Measurements from ENCODE around the gene RPF1.

RPF1 gene, protein sequence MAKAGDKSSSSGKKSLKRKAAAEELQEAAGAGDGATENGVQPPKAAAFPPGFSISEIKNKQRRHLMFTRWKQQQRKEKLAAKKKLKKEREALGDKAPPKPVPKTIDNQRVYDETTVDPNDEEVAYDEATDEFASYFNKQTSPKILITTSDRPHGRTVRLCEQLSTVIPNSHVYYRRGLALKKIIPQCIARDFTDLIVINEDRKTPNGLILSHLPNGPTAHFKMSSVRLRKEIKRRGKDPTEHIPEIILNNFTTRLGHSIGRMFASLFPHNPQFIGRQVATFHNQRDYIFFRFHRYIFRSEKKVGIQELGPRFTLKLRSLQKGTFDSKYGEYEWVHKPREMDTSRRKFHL

DNA sequence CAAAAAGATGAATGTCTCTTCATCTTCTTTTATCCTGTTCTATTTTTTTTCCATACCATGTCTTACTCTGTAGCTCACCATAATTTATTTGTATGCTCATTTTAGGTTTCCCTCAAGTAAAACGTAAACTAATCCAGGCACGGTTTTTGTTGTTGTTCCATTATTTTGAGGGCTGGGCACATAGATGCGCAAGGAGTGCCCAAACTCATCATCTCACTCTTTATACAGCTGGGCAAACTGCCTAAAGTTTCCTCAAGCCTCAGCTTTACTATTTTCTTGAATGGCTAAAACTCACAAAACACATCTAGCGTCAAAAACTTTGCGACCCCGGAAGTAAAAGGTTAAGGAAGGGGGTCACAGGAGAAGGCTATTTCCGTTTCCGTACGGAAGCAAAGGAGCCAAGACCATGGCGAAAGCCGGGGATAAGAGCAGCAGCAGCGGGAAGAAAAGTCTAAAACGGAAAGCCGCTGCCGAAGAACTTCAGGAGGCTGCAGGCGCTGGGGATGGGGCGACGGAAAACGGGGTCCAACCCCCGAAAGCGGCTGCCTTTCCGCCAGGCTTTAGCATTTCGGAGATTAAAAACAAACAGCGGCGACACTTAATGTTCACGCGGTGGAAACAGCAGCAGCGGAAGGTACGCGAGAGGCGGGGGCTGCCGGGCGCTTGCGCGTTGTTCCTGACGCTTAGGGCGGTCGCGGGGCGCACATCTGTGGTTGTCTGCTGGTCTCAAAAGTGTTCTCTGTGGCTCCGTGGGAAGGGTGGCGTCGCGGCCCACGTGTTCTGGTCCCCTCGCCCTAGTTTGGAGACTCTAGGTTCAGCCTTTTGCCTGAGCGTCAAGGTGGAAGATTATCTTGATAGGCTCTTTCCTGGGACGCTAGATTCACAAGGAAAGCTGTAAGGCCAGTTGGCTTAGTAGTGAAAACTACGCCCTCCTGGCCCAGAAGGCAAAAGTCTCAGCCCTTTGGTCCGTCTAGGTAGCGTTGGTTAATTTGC lies at the start of gene RPF1:
Gene RPF1 (plus strand): TSS at position 391 of the 993 bp plus-strand sequence. CDS start 16 bp downstream, at position 407.
- DNase-seq (ENCODE audit: low spot score) = peak; percentile 57
- H3K36me3 ChIP-seq (ENCODE audit: low read depth) = peaks cover 32% of the 10 kb centered on the region
- peak within 1 kb of the TSS; percentile 60 for H3K27ac ChIP-seq (ENCODE audit: poor library complexity, severe bottlenecking)
- H3K27me3 ChIP-seq (ENCODE audit: insufficient read depth, poor library complexity, severe bottlenecking) = no peaks in the 10 kb centered on the region
- H3K4me3 ChIP-seq (ENCODE audit: severe bottlenecking) = peak within 1 kb of the TSS; percentile 60
- ATAC-seq (ENCODE audit: low read depth) = peak; percentile 94
- TF ChIP-seq, protein P1, sequence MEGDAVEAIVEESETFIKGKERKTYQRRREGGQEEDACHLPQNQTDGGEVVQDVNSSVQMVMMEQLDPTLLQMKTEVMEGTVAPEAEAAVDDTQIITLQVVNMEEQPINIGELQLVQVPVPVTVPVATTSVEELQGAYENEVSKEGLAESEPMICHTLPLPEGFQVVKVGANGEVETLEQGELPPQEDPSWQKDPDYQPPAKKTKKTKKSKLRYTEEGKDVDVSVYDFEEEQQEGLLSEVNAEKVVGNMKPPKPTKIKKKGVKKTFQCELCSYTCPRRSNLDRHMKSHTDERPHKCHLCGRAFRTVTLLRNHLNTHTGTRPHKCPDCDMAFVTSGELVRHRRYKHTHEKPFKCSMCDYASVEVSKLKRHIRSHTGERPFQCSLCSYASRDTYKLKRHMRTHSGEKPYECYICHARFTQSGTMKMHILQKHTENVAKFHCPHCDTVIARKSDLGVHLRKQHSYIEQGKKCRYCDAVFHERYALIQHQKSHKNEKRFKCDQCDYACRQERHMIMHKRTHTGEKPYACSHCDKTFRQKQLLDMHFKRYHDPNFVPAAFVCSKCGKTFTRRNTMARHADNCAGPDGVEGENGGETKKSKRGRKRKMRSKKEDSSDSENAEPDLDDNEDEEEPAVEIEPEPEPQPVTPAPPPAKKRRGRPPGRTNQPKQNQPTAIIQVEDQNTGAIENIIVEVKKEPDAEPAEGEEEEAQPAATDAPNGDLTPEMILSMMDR (IDR thresholded peaks at IDR 0.05; ENCODE audit: poor library complexity, severe bottlenecking) = no peak
- H3K4me1 ChIP-seq (ENCODE audit: insufficient read depth, poor library complexity, severe bottlenecking) = peaks cover 14% of the 10 kb centered on the region
- no peaks in the 10 kb centered on the region for H3K9me3 ChIP-seq (ENCODE audit: severe bottlenecking)

DNA sequence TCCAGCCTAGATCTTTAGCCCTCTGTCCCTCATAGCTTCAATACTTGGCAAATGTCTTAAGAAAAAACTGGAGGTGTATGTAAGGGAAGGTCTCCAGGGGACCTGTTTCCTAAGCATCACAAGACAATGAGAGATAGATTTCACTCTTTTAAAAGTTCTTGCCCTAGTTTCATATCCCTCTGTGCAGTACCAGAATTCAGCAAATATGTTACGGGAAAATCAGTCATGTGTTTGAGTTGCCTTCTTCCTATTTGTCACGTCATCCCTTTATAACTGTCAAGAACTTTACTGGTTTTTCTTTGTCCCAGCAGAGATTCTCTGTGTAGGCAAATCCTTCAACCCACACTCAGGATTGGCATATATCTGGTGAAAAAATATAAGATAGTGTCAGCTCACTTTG lies 48.5 kb upstream of the RPF1 start:
- H3K27ac ChIP-seq (ENCODE audit: poor library complexity, severe bottlenecking) = no peak overlapping the region

DNA sequence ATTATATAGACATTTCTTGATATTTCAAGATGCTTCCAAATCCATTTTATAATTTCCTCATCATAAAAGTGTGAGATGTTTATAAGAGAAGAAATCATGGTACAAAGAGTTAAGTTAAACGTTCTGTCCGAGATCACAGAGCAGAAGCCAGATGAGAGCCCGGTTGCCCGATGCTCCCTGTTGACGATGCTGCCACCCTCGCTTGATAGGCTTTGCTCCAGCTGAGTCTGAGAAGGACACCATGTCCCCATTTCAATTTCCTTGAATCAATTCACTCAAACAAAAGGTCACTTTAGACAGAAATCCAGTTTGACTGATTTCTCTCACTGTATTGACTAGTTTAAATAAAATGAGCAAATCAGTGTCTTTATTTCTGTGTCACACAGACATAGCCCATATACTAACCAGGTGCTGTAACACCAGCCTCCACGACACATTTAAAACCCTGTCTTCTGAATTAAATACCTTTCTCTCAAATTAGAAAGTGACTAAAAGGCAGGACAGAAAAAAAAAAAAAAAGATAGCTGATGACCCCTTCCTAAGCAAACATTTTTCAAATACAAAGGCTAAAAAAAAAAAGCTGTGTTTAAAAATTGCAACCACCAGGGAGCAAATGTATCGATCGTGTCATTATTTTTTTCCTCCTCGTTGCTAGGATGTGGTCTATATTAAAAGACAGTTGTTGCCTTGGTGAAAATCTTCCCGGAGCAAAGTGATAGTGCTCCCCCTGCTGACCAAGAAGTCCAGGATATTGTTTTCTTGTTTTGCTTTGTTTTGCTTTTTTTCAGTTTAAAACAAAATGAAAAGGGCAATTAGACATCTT lies 45.6 kb upstream of the RPF1 start:
- H3K27me3 ChIP-seq (ENCODE audit: insufficient read depth, poor library complexity, severe bottlenecking) = no peaks in the 10 kb centered on the region
- H3K4me3 ChIP-seq (ENCODE audit: severe bottlenecking) = no peak overlapping the region
- H3K36me3 ChIP-seq (ENCODE audit: low read depth) = no peaks in the 10 kb centered on the region
- H3K4me1 ChIP-seq (ENCODE audit: insufficient read depth, poor library complexity, severe bottlenecking) = peaks cover 9% of the 10 kb centered on the region
- ATAC-seq (ENCODE audit: low read depth) = peak; percentile 46; the same call in 1 of the 3 replicates
- no peak for DNase-seq (ENCODE audit: low spot score)
- TF ChIP-seq, protein P1 (IDR thresholded peaks at IDR 0.05; ENCODE audit: poor library complexity, severe bottlenecking) = peak; percentile 93
- H3K27ac ChIP-seq (ENCODE audit: poor library complexity, severe bottlenecking) = no peak overlapping the region
- H3K9me3 ChIP-seq (ENCODE audit: severe bottlenecking) = no peaks in the 10 kb centered on the region

More for the DNA sequence above, 48.5 kb upstream of the RPF1 start:
- Histone ChIP-seq H3K27me3 (ENCODE audit: insufficient read depth, poor library complexity, severe bottlenecking) (no peaks in the 10 kb centered on the region), H3K4me3 (ENCODE audit: severe bottlenecking) (no peak overlapping the region), H3K9me3 (ENCODE audit: severe bottlenecking) (no peaks in the 10 kb centered on the region), H3K36me3 (ENCODE audit: low read depth) (no peaks in the 10 kb centered on the region), H3K4me1 (ENCODE audit: insufficient read depth, poor library complexity, severe bottlenecking) (peaks cover 9% of the 10 kb centered on the region)
- ATAC-seq (ENCODE audit: low read depth) (no peak), DNase-seq (ENCODE audit: low spot score) (no peak)
- TF ChIP-seq, protein P1 (IDR thresholded peaks at IDR 0.05; ENCODE audit: poor library complexity, severe bottlenecking) = no peak

DNA sequence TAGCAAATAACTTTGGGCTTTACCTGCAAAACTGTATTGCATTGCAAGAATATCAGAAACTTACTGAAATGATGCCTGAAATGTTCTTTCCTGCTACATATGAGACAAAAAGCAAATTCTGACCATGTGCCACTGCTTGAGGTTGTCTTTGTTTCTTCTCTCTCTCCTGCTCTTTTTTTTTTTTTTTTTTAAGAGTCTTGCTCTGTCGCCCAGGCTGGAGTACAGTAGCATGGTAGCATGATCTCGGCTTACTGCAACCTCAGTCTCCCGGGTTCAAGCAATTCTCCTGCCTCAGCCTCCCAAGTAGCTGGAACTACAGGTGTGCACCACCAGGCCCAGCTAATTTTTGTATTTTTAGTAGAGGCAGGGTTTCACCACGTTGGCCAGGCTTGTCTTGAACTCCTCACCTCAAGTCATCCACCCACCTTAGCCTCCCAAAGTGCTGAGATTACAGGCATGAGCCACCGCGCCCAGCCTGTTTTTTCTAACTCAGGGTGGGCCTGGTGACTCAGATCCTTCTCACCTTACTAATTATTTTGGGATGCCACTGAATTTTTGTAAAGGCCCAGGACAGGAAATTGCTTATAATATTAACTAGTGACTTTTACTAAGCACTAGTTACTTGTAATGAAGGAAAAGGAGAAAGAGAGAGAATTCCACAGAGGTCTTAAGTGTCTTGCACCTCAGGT lies 44.8 kb upstream of the RPF1 start:
- H3K4me3 ChIP-seq (ENCODE audit: severe bottlenecking) = no peak overlapping the region
- no peaks in the 10 kb centered on the region for H3K36me3 ChIP-seq (ENCODE audit: low read depth)
- ATAC-seq (ENCODE audit: low read depth) (no peak), DNase-seq (ENCODE audit: low spot score) (no peak)
- H3K27ac ChIP-seq (ENCODE audit: poor library complexity, severe bottlenecking) = no peak overlapping the region
- no peaks in the 10 kb centered on the region for H3K27me3 ChIP-seq (ENCODE audit: insufficient read depth, poor library complexity, severe bottlenecking)
- TF ChIP-seq, protein P1 (IDR thresholded peaks at IDR 0.05; ENCODE audit: poor library complexity, severe bottlenecking) = peak; percentile 65
- H3K4me1 ChIP-seq (ENCODE audit: insufficient read depth, poor library complexity, severe bottlenecking) = peaks cover 9% of the 10 kb centered on the region
- H3K9me3 ChIP-seq (ENCODE audit: severe bottlenecking) = no peaks in the 10 kb centered on the region

Data from RWPE2 (cell line).